ENCODE measurements around the gene ZFX. TPM values are rescaled to one million over a fixed set of nuclear protein-coding genes. Genes with fewer than 3 reads are reported as not detected.
A peak's percentile ranks its signal among the peaks of the same experiment; 100 is the strongest.

The ZFX gene
- total RNA-seq, result 100 to 1,000 TPM in 1 of 3 donors, 10 to 100 TPM in 2; 60.9 to 123 (median 63.0) TPM
- total RNA-seq (2013), result 61.8 TPM

DNA sequence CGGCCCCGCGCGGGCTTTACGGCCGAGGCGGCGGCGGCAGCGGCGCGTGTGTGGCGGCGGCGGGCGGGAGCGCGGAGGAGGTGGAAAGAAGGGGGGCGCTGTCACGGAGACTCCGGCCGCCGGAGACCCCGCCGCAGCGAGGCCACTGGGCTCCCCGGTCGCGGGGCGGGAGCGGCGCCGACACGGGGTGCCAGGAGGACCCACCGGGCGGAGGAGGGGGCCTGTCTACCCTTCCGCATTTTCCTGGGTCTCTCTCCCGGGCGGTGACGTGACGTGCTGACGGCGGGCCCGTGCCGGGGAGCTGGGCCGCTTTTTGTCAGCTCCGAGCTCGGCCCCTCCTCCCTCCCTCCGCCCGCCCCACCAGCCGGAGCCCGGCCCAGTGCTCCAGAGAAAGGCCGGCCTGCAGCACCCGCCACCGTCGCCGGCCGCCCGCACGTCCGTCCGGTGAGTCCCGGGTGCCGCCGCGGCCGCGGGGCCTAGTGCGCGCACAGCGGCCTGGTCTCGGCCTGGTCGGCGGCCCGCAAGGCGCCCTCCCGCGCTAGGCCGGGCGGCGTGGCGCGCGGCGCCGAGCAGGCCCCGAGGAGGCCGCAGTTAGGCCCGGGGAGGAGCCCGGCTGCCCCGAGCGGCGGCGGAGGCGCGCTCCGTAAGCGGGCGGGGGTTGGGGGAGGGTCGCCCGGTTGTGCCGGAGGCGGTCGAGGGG lies at the start of gene ZFX:
ZFX (plus strand) TSS at position 379 of the 700 bp plus-strand sequence. CDS start 23,014 bp downstream, outside the sequence.
- no peaks in the 10 kb centered on the region for H3K27me3 Mint-ChIP-seq (ENCODE audit: low read depth in 2 of 2)
- H3K4me1 Mint-ChIP-seq, result peaks cover 33 to 50% of the 10 kb centered on the region in 2 donors
- peak within 1 kb of the TSS; percentile 96 for H3K4me3 Mint-ChIP-seq
- under 1% methylated on average over 103 of the region's 104 CpGs for WGBS (ENCODE audit: insufficient coverage)
- TF ChIP-seq, protein P1, sequence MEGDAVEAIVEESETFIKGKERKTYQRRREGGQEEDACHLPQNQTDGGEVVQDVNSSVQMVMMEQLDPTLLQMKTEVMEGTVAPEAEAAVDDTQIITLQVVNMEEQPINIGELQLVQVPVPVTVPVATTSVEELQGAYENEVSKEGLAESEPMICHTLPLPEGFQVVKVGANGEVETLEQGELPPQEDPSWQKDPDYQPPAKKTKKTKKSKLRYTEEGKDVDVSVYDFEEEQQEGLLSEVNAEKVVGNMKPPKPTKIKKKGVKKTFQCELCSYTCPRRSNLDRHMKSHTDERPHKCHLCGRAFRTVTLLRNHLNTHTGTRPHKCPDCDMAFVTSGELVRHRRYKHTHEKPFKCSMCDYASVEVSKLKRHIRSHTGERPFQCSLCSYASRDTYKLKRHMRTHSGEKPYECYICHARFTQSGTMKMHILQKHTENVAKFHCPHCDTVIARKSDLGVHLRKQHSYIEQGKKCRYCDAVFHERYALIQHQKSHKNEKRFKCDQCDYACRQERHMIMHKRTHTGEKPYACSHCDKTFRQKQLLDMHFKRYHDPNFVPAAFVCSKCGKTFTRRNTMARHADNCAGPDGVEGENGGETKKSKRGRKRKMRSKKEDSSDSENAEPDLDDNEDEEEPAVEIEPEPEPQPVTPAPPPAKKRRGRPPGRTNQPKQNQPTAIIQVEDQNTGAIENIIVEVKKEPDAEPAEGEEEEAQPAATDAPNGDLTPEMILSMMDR (IDR thresholded peaks at IDR 0.05), result no peak
- peak within 1 kb of the TSS; percentile 87 to 93 for H3K27ac Mint-ChIP-seq
- intact Hi-C loops (cut with micrococcal nuclease), result loop anchor here (2.0 to 5.0 kb wide), 3 partner anchors 95 to 367 kb away; partner anchors contain the start of genes APOO, CXorf58, EIF2S3 and SAT1
- no peaks in the 10 kb centered on the region for H3K36me3 ChIP-seq (ENCODE audit: control insufficient read depth, insufficient read depth, low read length)
- no peaks in the 10 kb centered on the region for H3K9me3 ChIP-seq (ENCODE audit: control insufficient read depth, insufficient read depth, low read length)
- H3K4me3 ChIP-seq (ENCODE audit: low read length), result peak within 1 kb of the TSS; percentile 68
- H3K36me3 Mint-ChIP-seq, result no peaks in the 10 kb centered on the region
- H3K4me1 ChIP-seq (ENCODE audit: control insufficient read depth, insufficient read depth, low read length), result peaks cover 24% of the 10 kb centered on the region
- ATAC-seq (peak; percentile 50 to 72 (median 54)), DNase-seq (peak; percentile 57 to 69)
- H3K9me3 Mint-ChIP-seq, result no peaks in the 10 kb centered on the region
- H3K27me3 ChIP-seq (ENCODE audit: control insufficient read depth, insufficient read depth, low read length), result no peaks in the 10 kb centered on the region
- peak within 1 kb of the TSS; percentile 94 for H3K27ac ChIP-seq (ENCODE audit: low read length)

DNA sequence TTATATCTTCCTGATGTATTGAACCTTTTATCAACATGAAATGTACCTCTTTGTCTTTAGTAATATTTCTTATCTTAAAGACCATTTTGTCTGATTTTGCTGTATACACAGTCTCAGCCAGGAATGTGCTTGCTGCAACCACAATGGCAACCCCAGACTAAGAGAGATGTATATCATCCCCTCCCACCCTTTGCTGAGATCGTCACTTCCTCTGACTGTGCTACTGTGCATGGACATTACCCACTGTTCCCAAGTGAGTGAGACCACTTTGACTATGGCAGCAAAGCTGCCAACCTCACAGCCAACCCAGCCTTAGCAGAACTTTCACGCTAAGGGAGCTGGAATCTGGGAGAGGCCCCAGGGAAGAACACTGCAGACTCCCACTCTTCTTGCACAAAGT lies 48.8 kb upstream of the ZFX start:
- no peak overlapping the region for H3K27ac ChIP-seq (ENCODE audit: low read length)
- no peak overlapping the region for H3K4me3 ChIP-seq (ENCODE audit: low read length)
- H3K9me3 Mint-ChIP-seq, result no peaks in the 10 kb centered on the region
- WGBS (ENCODE audit: insufficient coverage), result 90% methylated on average over 2 of the region's 2 CpGs
- no peak overlapping the region for H3K4me3 Mint-ChIP-seq
- TF ChIP-seq, protein P1 (IDR thresholded peaks at IDR 0.05), result no peak
- no peak for DNase-seq
- no peaks in the 10 kb centered on the region for H3K9me3 ChIP-seq (ENCODE audit: control insufficient read depth, insufficient read depth, low read length)
- no peaks in the 10 kb centered on the region for H3K36me3 ChIP-seq (ENCODE audit: control insufficient read depth, insufficient read depth, low read length)
- peak in 1 of 3 donors; percentile 50 for ATAC-seq
- no peaks in the 10 kb centered on the region for H3K36me3 Mint-ChIP-seq
- H3K4me1 Mint-ChIP-seq, result no peaks in the 10 kb centered on the region
- no peaks in the 10 kb centered on the region for H3K27me3 ChIP-seq (ENCODE audit: control insufficient read depth, insufficient read depth, low read length)
- H3K27ac Mint-ChIP-seq, result no peak overlapping the region
- intact Hi-C loops (cut with micrococcal nuclease), result no loop called here
- H3K4me1 ChIP-seq (ENCODE audit: control insufficient read depth, insufficient read depth, low read length), result no peaks in the 10 kb centered on the region
- no peaks in the 10 kb centered on the region for H3K27me3 Mint-ChIP-seq (ENCODE audit: low read depth in 2 of 2)

DNA sequence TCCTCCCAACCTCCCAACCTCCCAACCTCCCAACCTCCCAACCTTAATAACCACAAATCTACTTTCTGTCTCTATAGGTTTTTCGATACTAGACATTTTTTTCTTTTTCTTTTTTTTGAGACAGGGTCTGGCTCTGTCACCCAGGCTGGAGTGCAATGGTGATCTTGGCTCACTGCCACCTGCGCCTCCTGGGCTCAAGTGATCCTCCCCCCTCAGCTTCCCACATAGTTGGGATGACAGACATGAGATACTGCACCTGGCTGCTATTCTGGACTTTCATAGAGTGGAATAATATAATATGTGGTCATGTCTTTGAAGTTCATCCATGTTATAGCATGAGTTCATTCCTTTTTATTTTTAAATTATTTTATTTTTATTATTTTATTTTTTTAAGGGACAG lies 39.5 kb upstream of the ZFX start:
- intact Hi-C loops (cut with micrococcal nuclease), result no loop called here
- Mint-ChIP-seq H3K4me3 (no peak overlapping the region), H3K4me1 (no peaks in the 10 kb centered on the region), H3K36me3 (no peaks in the 10 kb centered on the region), H3K27me3 (ENCODE audit: low read depth in 2 of 2) (no peaks in the 10 kb centered on the region), H3K27ac (no peak overlapping the region), H3K9me3 (no peaks in the 10 kb centered on the region)
- no peaks in the 10 kb centered on the region for H3K9me3 ChIP-seq (ENCODE audit: control insufficient read depth, insufficient read depth, low read length)
- 71% methylated on average over 1 of the region's 2 CpGs for WGBS (ENCODE audit: insufficient coverage)
- TF ChIP-seq, protein P1 (IDR thresholded peaks at IDR 0.05), result no peak
- H3K27me3 ChIP-seq (ENCODE audit: control insufficient read depth, insufficient read depth, low read length), result no peaks in the 10 kb centered on the region
- no peak overlapping the region for H3K4me3 ChIP-seq (ENCODE audit: low read length)
- no peaks in the 10 kb centered on the region for H3K36me3 ChIP-seq (ENCODE audit: control insufficient read depth, insufficient read depth, low read length)
- H3K27ac ChIP-seq (ENCODE audit: low read length), result no peak overlapping the region
- H3K4me1 ChIP-seq (ENCODE audit: control insufficient read depth, insufficient read depth, low read length), result no peaks in the 10 kb centered on the region
- DNase-seq, result no peak
- ATAC-seq, result no peak

Data from natural killer cell (primary cell).